Brain microvascular endothelial cell (primary cell): ENCODE data around the gene TNFSF11.
A peak's percentile ranks its signal among the peaks of the same experiment; 100 is the strongest.

ENCODE experiments used
- DNase-seq: peaks from one replicate; pipeline ENCODE4 v3.0.0-alpha.2; 2020
- H3K27ac ChIP-seq: fragments of 250-450 bp; sonication (Bioruptor Pico); 2 replicates; pipeline ENCODE4 v1.5.1; 2020; ENCODE audit warnings: mild to moderate bottlenecking, moderate library complexity
- H3K27me3 ChIP-seq: fragments of 250-450 bp; sonication (Bioruptor Pico); replicated peaks from 2 replicates; pipeline ENCODE4 v1.5.1; 2020; ENCODE audit warnings: mild to moderate bottlenecking
- H3K36me3 ChIP-seq: fragments of 250-450 bp; sonication (Bioruptor Pico); replicated peaks from 2 replicates; pipeline ENCODE4 v1.5.1; 2020; ENCODE audit warnings: mild to moderate bottlenecking
- H3K4me3 ChIP-seq: 2 replicates; pipeline ENCODE4 v1.5.1; 2011; ENCODE audit warnings: low read depth, mild to moderate bottlenecking, control low read depth, low read length, moderate library complexity
- CTCF ChIP-seq: IDR thresholded peaks from 2 replicates; pipeline ENCODE4 v1.5.1; 2011; ENCODE audit warnings: low read depth, mild to moderate bottlenecking, moderate library complexity, low read length, control low read depth, inconsistent platforms; ENCODE audit errors: missing control alignments
- in situ Hi-C: cut with HindIII; loops from 2 replicates; pipeline ENCODE4 v1.10.0; 2017; ENCODE audit warnings: low sequenced_read_pairs, low pct_ligation_motif_present

Gene TNFSF11

GRCh38 chr13:42574011-42574410 lies at the start of gene TNFSF11:
TSS of gene TNFSF11 (plus strand) at chr13:42574152. CDS start at chr13:42574304, 152 bp downstream.
- Histone ChIP-seq H3K27ac (no peak within 1 kb of the TSS), H3K4me3 (peak within 1 kb of the TSS; percentile 78), H3K36me3 (no peaks in the 10 kb centered on the region), H3K27me3 (no peaks in the 10 kb centered on the region)
- TF ChIP-seq CTCF, result no peak
- no peak for DNase-seq
- in situ Hi-C loops, result no loop called here

- peak; percentile 27 for DNase-seq
These were observed 49.4 kb upstream of the TNFSF11 start for GRCh38 chr13:42524487-42525034.

GRCh38 chr13:42525035-42525504 lies 48.9 kb upstream of the TNFSF11 start:
- peak; percentile 80 for DNase-seq
- Histone ChIP-seq H3K4me3 (no peak overlapping the region), H3K36me3 (no peaks in the 10 kb centered on the region), H3K27ac (peak overlapping the region; percentile 57), H3K27me3 (no peaks in the 10 kb centered on the region)
- no peak for TF ChIP-seq CTCF
- in situ Hi-C loops, result no loop called here

More at GRCh38 chr13:42524487-42525034, 49.4 kb upstream of the TNFSF11 start:
- Histone ChIP-seq H3K36me3 (no peaks in the 10 kb centered on the region), H3K27me3 (no peaks in the 10 kb centered on the region), H3K4me3 (no peak overlapping the region), H3K27ac (peak overlapping the region; percentile 57)
- no peak for TF ChIP-seq CTCF
- in situ Hi-C loops, result no loop called here

GRCh38 chr13:42526276-42526675 lies 47.7 kb upstream of the TNFSF11 start:
- Histone ChIP-seq H3K36me3 (no peaks in the 10 kb centered on the region), H3K27ac (no peak overlapping the region), H3K27me3 (no peaks in the 10 kb centered on the region), H3K4me3 (no peak overlapping the region)
- no peak for TF ChIP-seq CTCF
- DNase-seq, result no peak
- in situ Hi-C loops, result no loop called here

- no peak overlapping the region for H3K4me3 ChIP-seq
- H3K27me3 ChIP-seq, result no peaks in the 10 kb centered on the region
- H3K27ac ChIP-seq, result no peak overlapping the region
- TF ChIP-seq CTCF, result no peak
- in situ Hi-C loops, result no loop called here
- DNase-seq, result no peak
- no peaks in the 10 kb centered on the region for H3K36me3 ChIP-seq
These were observed 47.1 kb upstream of the TNFSF11 start for GRCh38 chr13:42526804-42527203.
